Epithelial cell of esophagus (primary cell): Measurements from ENCODE around the gene B3GNT3.

Experiments used
- DNase-seq: peaks from one replicate; pipeline ENCODE4 v3.0.0; 2010; ENCODE audit warnings: low read depth
- H3K4me3 ChIP-seq: 2 replicates; pipeline ENCODE4 v1.5.1; 2011; ENCODE audit warnings: mild to moderate bottlenecking, low read length, control low read depth
- CTCF ChIP-seq: IDR thresholded peaks from 2 replicates; pipeline ENCODE4 v1.5.1; 2011; ENCODE audit warnings: low read depth, mild to moderate bottlenecking, low read length, control low read depth, inconsistent platforms; ENCODE audit not compliant: insufficient read depth; ENCODE audit errors: missing control alignments

Gene B3GNT3

GRCh38 chr19:17837972-17838371 is 43.0 kb downstream of the B3GNT3 start:
- TF ChIP-seq CTCF = no peak
- no peak overlapping the region for H3K4me3 ChIP-seq
- DNase-seq = no peak

GRCh38 chr19:17840019-17840418 is 45.1 kb downstream of the B3GNT3 start:
- H3K4me3 ChIP-seq = no peak overlapping the region

GRCh38 chr19:17841371-17841809 is 46.5 kb downstream of the B3GNT3 start:
- no peak overlapping the region for H3K4me3 ChIP-seq
- no peak for DNase-seq
- no peak for TF ChIP-seq CTCF

More at GRCh38 chr19:17840019-17840418, 45.1 kb downstream of the B3GNT3 start:
- no peak for DNase-seq
- no peak for TF ChIP-seq CTCF

- no peak for TF ChIP-seq CTCF
- DNase-seq = peak; percentile 90
- peak overlapping the region; percentile 45 for H3K4me3 ChIP-seq
Observed at GRCh38 chr19:17841810-17842662, 47.1 kb downstream of the B3GNT3 start.

- no peak for DNase-seq
- TF ChIP-seq CTCF = no peak
- H3K4me3 ChIP-seq = peak overlapping the region; percentile 45
Observed at GRCh38 chr19:17842663-17843291, 47.8 kb downstream of the B3GNT3 start.

GRCh38 chr19:17843292-17843827 is 48.4 kb downstream of the B3GNT3 start:
- no peak for TF ChIP-seq CTCF
- H3K4me3 ChIP-seq = no peak overlapping the region
- no peak for DNase-seq
